MM.1S (cell line): ENCODE measurements around the gene TMEM92.

Source experiments
- CTCF ChIP-seq: fragments of 300-600 bp; sonication (generic); IDR thresholded peaks from 2 replicates; pipeline ENCODE4 v1.5.1; 2016; ENCODE audit warnings: antibody characterized with exemption, low read length, mixed read lengths
- EZH2 ChIP-seq: fragments of 300-600 bp; sonication (generic); optimal IDR thresholded peaks from 2 replicates; pipeline ENCODE3; 2017; ENCODE audit warnings: low read depth, mild to moderate bottlenecking, antibody characterized with exemption, low read length, mixed read lengths
- EZH2phosphoT487 ChIP-seq: fragments of 300-600 bp; sonication (generic); IDR thresholded peaks from 2 replicates; pipeline ENCODE4 v1.6.1; 2018; ENCODE audit warnings: antibody characterized with exemption, low read length

GRCh38 chr17:50308666-50309065 lies 34.4 kb downstream of the TMEM92 start:
- TF ChIP-seq CTCF (no peak), EZH2 (no peak), EZH2phosphoT487 (no peak)
